HG03469 (cell line): ENCODE data around the gene MPL.
"Not testable (repeated sequence)": the region's sequence is repeated elsewhere in the genome, so short reads cannot be mapped to it uniquely, and the experiment has no call there.

ENCODE experiments used
- ATAC-seq: cut with Tn5 transposase; IDR thresholded peaks from one replicate; pipeline ENCODE4 v1.9.1; 2021; ENCODE audit warnings: mild to moderate bottlenecking, moderate library complexity, moderate number of reproducible peaks; ENCODE audit not compliant: unreplicated experiment

MPL gene

DNA sequence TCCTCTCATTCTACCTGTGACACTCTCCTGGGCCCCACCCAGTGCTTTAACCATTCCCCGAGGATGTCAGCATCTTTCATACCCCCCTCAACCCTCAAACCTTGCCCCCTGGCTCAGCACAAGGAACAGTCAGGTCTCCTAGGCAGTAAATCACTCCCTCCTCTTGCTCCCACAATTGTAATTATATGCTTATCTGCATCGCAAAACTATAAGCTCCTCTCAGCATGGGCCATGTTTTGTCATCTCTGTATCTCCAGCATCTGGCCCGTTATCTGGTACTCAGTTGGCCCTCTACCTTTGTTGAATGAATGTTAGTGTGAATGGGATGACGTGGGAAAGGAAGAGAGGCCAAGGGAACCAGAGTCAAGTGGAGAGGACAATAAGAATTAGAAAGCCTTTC lies 32.9 kb downstream of the MPL start:
- ATAC-seq = no peak

DNA sequence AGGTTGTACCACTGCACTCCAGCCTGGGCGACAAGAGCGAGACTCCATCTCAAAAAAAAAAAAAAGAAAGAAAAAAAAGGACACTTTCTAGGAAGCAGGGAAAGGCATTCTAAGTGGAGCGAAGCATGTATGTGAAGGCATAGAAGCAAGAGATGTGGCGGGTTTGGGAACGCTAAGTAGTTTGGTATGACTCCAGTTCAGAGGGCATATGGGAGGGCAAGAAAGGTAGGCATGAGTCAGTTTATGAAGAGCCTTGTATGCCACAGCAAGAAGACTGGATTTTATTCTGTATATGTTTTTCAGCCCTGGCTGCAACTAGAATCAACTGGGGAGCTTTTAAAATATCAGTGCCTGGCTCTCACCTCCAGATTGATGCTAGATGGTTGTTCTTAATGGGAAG lies 34.6 kb downstream of the MPL start:
- no peak for ATAC-seq

DNA sequence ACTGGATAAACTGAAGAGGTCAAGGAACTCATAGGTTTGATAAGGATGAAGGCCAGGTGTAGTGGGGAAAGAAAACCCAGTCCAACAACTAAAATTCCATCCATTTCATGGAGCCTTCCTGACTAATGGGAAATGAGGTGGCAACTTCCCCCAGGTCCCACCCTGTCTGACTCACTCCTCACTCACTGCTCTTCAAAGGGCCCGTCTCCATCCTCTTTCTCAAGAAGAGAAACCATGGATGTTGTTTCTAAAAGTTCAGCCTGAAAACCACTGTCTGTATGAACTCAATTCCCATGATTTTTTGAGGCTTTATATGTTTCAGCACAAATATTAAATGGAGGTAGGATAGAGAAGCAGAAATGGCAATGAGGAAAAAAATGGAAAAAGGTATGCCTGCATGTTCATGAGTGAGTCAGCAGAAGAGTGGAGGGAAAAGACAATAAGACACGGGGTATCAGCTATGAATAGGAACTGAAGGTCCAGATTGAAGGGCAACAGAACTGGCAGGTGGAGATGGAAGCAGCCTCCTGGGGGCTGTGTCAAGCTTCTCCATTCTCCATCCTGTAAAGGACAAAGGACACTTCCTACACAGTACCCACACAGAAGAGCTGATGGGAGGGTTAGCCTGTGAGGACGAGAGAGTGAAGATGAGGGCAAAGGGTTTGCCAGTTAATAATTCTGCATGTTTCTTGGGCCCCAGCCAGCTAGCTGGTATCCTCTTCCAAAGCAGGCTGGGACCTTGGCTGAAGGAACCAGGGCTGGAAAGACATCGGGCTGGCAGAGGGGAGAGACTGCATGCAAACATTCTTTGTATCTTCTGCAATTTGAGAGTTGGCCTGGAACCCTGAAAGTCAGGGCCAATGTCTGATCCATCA lies 35.7 kb downstream of the MPL start:
- ATAC-seq = no peak

DNA sequence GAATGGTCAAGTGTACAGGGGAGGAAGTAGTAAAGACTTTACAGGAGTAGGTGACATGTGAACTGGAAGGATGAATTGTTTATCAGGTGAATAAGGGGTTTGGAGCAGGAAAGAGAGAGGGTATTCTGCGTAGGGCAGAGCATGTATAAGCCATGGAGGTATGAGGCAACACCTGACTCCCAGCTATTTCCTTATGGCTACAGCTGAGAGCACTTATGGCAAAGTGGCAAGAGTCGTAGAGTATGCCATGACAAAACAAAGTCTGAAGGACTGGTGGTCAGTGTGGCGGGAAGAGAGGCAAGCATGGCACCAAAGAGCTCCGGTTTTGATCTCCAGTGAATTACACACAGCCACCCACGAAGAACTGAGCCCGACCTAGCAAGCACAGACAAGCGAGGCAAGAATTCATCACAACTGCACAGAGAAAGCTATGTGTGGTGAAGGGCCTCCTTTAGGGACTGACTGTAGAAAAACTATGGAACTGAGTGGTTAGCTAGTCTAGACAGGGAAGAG lies 39.2 kb downstream of the MPL start:
- ATAC-seq = no peak

DNA sequence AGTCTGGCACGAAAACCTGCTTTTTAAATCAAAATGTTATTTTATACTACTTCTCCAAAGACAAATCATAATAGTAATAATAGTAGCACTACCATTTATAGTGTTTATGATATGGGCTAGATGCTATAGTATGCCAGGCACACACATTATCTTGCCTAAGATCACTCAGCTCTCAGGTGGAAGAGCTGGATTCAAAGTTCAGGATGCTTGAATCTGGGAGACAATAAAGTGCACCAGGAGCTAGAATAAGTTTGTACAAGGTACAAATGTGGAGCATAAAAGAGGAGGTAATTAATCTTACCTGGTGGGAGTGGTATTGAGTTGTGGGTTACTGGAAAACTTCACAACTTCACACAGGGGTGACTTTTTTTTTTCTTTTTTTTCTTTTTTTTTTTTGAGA lies 40.2 kb downstream of the MPL start:
- no peak for ATAC-seq

DNA sequence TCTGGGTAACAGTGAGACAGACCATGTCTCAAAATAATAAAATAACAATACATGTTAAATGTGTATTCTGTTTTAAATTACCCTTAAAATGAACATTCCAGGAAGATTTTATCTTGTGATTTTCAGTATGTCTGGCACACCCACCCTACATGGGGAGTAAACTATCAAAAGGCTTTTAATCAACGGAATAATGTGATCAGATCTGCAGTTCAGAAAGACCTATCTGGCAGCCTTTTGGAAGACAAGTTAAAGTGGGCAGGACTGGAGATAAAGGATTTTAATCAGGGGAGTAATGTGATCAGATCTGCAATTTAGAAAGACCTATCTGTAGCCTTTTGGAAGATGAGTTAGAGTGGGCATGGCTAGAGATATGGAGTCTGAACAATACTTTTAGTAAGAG lies 41.9 kb downstream of the MPL start:
- no peak for ATAC-seq

DNA sequence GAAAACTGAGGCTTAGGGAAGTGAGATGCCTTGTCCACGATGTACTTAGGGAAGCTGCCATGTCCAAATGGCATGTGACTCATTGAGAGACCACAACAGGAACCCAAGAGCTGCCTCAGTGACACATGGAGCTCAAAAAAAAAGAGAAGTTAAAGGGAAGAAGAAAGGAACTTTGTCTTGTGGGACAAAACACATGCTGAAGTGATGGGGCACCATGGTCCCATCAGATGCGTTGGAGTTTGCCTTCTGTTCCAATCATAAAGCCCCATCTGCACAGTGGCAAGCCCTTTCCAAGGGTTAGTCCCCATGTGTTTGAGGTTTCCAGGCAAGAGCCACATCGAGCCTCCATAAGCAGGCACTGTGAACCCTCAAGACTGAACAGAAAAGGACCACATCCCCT lies 44.0 kb downstream of the MPL start:
- ATAC-seq = no peak

DNA sequence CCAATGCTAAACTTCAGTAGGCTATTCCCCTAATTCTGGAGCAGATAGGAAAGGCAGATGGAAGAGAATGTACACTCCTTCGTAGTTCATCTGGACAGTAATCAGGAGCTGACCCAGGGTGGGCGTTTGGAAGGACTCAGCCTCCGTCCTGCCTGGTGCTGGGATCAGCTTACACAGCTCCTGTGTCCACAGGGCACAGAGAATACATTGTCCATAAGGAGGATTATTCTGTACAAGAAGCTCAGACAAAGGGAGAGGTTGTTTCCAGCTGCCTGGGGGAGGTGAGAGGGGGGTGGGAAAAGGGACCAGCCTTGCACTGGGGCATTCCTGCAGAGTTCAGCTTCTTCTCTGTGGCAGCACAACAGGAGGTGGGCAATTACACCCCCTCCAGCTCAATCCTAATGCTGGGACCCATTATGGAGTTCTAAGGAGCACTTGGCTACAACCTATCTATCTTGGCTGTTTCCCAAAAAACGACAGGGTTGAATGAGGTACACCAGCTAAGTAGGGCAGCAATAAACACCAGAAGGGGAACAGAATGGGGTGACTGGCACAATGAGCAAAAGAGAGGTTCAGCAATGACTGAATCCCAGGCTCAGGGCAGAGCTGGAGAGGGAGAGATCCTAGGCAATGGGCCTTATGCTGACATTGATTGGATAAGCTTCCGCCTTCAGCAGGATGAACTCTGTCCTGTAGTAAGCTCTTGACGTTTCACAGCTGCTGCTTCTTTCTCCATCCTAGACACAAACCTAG lies 44.6 kb downstream of the MPL start:
- ATAC-seq = no peak

DNA sequence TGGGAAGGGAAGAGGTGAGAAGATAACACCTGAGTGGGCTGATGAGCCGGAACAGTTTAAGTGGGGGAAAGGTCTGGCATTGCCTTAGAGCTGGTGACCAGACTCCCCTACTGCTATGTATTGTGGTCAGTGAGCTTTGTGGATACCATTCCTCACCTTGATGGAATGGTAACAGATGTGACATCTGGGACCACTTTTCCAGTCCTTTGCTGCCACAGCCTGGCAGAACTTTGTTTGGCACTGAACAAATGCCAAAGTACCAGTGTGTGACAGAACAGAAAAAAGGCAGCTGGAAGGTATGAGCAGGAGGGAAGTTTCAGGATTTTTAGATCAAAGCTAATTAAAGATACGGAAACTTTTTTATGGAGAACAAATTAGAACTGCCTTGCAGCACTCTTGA lies 45.8 kb downstream of the MPL start:
- no peak for ATAC-seq

DNA sequence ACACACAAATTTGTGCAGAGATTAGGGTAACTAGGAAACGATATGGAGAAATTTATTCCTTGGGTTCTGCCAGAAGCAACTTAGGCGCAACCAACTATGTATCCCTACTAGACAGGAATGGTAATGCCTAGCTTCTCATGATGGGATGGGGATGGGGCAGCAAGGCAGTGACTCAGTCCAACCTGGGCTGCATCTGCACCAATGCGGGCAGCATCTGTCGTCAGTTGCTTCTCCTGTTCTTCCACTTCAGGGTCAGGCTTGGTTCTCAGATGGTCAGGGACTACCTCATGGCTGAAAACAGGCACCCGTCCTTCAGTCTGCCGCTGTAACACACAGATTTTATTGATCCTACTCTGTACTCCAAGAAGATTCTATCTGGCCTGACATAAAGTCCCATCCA lies 49.1 kb downstream of the MPL start:
- no peak for ATAC-seq

DNA sequence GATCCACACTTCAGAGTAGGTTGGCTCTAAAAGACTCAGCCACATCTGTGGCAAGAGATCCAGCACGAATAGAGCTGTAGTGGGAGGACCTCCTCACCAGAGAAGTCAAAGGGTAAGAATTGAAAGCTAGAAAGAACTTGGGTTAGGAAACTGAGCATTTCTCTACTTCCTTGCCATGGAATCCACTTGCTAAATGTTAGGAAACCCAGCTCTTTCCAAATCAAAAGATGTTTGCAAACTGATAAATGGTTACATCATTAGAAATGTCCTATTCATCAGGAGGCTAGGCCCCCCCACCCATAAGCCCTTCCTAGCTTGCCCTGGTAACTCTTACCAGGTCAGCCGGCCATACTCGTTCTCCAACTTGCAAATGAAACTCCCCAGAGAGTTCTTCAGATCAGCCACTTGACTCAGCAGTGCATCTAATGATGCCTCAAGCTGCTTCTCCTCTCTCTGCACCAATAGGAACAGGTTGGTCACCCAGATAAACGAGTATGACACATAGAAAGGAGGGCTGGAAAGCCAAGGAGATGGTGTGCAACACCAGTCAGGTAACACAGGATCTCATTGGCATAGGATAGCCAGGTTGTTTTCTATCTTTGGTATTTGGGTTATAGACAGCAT lies 50.5 kb downstream of the MPL start:
- no peak for ATAC-seq

DNA sequence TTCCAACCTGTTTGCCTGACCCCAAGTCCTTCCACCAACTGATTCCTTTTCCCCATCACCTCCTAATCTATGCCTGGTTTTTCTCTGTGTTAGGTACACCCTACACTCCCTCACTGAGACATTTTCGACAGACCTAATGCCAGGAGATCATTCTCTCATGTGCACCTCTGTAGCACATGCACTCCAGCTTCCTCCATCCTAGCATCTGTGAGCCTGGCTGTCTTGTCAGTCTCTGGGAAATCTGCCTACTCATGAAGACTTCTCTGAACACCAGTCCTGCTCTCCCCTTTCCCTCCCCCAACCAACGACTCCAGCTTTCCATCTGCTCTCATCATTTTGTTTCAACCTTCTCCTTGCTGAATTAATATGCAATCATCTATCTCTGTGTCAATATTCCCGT lies 51.0 kb downstream of the MPL start:
- ATAC-seq = no peak

DNA sequence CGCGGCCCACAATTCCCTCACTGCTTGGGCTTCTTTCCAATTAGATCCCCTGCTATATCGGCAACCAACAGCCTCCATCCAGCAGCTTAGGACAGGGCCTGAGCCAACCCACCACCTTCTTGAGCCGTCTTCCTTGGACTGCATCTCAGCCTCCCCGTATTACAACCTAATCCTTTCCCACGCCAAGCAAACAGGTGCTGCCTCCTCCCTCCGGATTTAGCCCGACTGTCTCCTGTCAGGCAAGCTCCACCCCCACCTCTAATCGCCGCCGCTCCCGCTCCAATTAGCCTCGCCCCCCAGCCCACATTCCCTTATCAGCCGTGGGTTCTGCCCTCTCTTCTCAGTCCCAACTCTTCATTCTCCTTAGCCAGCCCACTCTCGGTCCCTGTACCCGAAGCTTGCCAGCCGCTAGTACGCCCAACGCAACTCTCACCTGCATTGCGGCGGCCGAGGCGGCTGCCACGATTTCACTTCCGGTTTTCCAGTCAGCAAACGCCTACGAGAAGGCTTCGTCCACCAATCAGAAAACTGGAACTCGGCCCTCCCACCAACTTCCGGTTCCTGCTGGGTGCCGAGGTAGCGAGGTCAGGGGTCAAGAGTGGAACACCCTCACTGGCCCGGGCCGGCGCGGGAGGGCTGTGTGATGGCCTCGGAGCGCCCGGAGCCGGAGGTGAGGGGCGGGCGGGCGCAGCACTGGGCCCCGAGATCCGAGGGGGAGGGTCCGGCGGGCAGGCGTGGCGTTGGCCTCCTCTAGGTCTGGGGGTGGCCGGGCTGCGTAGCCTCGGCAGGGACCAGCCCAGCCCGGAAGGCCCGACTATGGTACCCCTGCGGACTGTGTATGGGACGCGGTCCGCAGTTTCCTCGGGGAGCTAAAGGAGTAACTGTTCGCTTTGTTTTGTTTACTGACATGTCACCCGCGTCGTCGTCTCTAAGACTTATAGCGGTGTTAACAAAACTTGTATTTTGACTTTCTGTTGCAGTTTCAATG lies 52.0 kb downstream of the MPL start, which contains the start of the genes MED8 and SZT2:
TSS of gene MED8 (minus strand) at position 475 of the 988 bp plus-strand sequence. CDS start at position 439, 36 bp downstream.
TSS of gene SZT2 (plus strand) at position 574 of the 988 bp plus-strand sequence. CDS start at position 644, 70 bp downstream.
- no peak for ATAC-seq

DNA sequence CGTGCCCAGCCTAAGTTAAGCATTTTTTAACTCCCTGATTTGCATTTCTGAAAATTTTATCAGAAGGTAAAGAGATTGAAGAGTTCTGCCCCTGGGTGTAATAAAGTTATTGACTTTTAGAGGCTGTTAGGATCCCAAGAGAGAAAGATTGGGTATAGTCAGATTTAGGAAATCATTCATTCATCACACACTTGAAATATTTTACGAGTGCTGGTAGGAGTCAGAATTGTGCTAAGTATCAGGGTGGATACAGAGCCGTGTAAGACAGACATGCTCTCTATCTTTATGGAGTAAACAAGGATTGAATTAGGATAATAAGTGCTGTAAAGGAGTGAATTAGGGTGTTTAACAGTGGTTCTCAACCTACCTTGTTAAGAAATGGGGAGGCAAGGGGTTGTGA lies 55.1 kb downstream of the MPL start:
- no peak for ATAC-seq

DNA sequence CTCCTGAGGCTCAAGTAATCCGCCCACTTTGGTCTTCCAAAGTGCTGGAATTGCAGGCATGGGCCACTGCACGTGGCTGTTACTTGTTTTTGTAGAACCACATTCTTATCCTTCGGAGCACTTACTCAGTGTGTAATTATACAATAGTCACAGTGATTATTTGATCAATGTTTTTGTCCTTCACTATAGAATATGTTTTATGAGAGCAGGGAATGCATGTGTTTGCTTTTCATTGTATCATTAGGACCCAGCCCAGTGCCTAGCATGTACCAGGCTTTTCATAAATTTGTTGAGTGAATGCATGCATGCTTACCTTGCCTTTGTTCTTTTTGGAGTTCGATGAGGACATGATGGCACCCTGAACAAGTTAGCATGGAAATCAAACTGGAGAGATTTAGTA lies 57.9 kb downstream of the MPL start:
- ATAC-seq = no peak

DNA sequence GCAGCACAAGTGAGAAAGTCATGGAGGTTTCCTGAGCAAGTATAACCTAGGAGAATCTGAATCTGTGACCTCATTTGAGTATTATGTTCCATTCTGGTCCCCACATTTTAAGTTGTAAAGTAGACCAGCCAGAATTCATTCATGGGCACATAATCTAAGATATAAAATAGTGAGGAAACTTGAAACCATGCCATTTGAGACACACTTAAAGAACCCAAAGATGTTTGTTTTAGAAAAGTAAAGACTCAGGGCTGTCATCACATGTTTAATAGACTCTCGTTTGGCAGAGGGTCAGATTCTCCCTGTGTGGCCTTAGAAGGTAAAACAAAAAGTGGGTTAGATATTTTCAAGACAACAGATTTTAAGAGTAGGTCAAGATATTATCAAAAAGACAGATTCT lies 58.4 kb downstream of the MPL start:
- ATAC-seq = no peak

DNA sequence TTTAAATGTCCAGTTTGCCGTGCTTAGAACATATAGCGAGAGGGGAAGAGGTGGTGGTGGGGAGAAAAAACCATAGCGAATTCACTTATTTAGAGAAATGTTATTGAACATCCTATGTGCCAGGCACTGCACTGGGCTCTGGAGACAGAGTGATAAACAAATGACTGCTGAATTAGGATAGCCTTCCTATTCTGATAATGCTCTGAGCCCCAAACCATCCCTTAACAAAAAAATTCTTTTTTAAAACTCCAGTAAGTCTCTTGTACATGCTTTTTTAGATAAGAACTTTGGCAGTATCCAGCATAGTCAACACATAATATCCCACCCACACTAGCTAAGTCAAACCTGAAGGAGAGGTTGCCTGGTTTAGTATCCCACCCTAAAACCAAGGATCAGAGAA lies 60.6 kb downstream of the MPL start:
- no peak for ATAC-seq

DNA sequence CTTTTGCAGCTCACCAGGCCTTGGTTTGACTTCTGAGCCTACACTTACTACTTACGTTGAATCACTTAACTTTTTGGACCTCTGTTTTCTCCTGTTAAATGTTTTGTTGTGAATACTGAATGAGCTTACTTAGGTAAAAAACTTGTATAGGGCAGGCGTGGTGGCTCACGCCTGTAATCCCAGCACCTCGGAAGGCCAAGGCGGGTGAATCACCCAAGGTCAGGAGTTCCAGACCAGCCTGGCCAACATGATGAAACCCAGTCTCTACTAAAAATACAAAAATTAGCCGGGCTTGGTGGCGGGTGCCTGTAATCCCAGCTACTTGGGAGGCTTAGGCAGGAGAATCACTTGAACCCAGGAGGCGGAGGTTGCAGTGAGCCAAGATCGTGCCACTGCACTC lies 62.8 kb downstream of the MPL start:
- ATAC-seq = not testable (repeated sequence)

DNA sequence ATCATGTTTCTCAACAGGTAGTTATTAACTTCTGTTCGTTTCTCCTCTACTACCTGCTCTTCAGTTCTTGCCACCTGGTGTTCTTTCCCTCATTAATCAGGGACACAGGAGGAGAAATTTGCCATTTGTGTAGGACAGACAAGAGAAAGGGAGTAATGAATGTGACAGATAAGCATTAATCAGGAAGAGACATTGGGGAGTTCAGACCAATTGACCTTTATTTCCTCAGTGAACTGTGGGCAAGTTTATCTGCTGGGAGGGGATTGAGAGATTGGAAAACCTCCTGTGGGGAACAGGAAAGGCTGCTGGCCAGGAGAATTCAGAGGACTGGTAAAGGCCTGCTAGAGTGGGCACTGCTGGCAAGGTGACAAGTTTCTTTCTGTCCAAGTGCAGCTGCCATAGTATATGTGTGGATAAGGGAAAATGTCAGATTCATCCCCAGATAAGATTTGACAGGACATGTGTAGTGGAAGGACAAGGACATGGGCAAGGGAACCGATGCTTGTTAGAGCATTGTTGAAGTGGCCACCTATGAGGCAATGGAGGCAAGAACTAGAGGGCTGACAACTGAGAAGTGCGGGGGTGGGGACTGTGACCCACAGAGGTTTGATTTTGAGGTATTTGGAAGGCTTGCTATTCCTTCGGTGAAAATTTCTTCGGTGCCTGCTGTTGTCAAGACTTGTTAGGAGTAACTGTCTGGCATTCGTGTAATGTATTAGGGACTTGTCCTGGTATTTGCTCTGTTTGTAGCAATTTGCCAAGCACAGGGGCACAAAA lies 64.7 kb downstream of the MPL start:
- ATAC-seq = no peak
